Skeletal muscle satellite cell (primary cell): ENCODE results near the gene ZNF324.

Experiments used
- H3K27me3 ChIP-seq: 2 replicates; pipeline ENCODE4 v1.7.0; 2013; ENCODE audit warnings: low read length; ENCODE audit not compliant: control insufficient read depth, insufficient read depth
- H3K36me3 ChIP-seq: 2 replicates; pipeline ENCODE4 v1.7.0; 2013; ENCODE audit warnings: mild to moderate bottlenecking, control low read depth, low read length; ENCODE audit not compliant: insufficient read depth
- H3K4me1 ChIP-seq: 2 replicates; pipeline ENCODE4 v1.7.0; 2013; ENCODE audit warnings: low read length; ENCODE audit not compliant: control insufficient read depth, insufficient read depth
- H3K4me2 ChIP-seq: 2 replicates; pipeline ENCODE4 v1.7.0; 2013; ENCODE audit warnings: mild to moderate bottlenecking, low read length
- H3K4me3 ChIP-seq: 2 replicates; pipeline ENCODE4 v1.7.0; 2013; ENCODE audit warnings: low read length
- H3K9ac ChIP-seq: 2 replicates; pipeline ENCODE4 v1.7.0; 2013; ENCODE audit warnings: mild to moderate bottlenecking, low read depth, low read length, moderate library complexity
- H3K9me3 ChIP-seq: replicated peaks from 2 replicates; pipeline ENCODE4 v1.7.0; 2013; ENCODE audit warnings: mild to moderate bottlenecking, control low read depth, low read length

The ZNF324 gene

DNA sequence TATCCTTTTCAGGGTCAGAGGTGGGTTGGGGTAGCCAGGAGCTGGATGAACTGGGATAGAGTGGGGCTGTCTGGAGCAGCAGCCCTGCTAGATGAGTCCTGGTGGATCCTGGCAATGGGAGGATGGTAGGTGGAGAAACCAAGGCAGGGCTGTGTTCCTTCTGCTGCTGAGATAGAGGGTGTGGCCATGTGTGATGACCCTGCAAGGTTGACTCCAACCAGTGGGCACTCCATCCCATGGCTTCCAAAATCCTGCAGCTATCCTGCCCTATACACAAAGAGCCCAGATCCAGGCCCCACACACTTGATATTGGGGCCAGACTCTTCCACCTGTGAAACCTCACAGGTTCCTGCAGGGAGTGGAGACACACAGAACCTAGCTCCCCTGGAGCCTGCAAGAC lies 6.9 kb downstream of the ZNF324 start:
- Histone ChIP-seq H3K27me3 (no peaks in the 10 kb centered on the region), H3K9ac (no peak overlapping the region), H3K4me1 (peaks cover 19% of the 10 kb centered on the region), H3K4me3 (no peak overlapping the region), H3K4me2 (no peak overlapping the region), H3K9me3 (no peaks in the 10 kb centered on the region), H3K36me3 (peaks cover 32% of the 10 kb centered on the region)

DNA sequence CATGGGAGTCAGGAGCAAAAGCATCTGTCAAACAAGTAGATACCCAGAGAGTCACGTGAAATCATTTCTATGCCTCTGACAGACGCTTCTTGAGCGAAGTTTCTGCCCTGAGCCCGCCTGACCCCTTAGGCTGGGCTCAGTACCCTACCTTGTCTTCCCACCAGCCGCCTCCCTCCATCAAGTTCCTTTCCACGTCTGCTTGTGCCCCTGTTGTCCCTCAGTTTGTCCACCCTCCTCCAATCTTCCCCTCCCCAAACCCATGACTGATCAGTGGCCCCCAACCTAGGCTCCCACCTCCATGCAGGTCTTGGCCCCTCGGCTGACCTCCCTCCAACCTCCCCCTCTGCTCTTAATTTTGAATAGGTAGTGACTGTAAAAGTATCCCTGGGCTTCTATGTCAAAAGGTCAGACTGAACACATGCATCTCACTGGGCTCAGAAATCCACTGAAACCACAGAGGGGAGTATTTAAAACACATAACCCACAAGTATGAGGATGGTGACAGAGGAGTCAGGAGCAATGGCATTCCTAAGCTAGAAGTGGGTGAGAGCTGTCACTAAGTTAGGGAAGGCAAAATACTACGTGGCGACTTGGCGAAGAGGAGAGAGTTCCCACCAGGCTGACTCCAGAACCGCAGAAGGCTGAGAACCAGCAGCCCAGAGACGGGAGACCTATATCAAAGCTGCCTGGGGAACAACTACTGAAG lies 7.6 kb downstream of the ZNF324 start:
- Histone ChIP-seq H3K4me3 (no peak overlapping the region), H3K9me3 (no peaks in the 10 kb centered on the region), H3K4me2 (peak overlapping the region; percentile 90), H3K36me3 (peaks cover 31% of the 10 kb centered on the region), H3K4me1 (peaks cover 19% of the 10 kb centered on the region), H3K27me3 (no peaks in the 10 kb centered on the region), H3K9ac (no peak overlapping the region)

DNA sequence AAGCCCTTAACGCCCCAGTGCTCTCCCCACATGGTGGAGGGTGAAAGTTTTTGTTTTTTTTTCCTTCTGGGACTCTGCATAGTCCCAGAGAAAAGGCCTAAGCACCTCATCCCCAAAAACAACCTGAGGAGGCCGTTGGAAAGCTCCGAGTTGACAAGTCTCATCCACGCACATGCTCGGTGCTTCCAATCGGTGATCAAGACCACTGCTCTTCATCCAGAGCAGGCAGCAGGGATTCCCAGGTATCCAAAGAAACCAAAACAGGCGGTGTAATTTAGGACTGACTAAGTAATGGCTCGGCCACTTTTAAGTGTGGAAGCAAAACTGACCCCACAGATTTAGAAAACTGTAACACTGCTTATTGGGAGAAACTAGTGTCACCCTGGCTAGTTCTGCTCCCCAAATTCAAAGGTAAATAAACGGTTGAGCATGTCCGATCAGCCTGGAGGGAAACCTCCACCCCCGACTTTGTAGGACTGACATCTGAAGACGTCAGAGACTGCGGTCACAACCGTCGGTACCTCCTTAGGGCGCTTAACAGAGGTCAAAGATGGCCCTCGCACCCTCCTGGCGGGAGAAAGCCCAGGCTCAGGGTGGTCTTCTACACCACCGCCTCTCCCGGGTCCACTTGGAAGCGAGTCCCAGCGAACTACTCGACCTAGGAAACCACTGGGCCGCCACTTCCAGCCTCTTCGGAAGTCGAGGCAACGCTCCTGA lies 8.3 kb downstream of the ZNF324 start:
- H3K36me3 ChIP-seq = peaks cover 28% of the 10 kb centered on the region
- H3K9ac ChIP-seq = peak overlapping the region; percentile 81
- H3K4me3 ChIP-seq = peak overlapping the region; percentile 78

DNA sequence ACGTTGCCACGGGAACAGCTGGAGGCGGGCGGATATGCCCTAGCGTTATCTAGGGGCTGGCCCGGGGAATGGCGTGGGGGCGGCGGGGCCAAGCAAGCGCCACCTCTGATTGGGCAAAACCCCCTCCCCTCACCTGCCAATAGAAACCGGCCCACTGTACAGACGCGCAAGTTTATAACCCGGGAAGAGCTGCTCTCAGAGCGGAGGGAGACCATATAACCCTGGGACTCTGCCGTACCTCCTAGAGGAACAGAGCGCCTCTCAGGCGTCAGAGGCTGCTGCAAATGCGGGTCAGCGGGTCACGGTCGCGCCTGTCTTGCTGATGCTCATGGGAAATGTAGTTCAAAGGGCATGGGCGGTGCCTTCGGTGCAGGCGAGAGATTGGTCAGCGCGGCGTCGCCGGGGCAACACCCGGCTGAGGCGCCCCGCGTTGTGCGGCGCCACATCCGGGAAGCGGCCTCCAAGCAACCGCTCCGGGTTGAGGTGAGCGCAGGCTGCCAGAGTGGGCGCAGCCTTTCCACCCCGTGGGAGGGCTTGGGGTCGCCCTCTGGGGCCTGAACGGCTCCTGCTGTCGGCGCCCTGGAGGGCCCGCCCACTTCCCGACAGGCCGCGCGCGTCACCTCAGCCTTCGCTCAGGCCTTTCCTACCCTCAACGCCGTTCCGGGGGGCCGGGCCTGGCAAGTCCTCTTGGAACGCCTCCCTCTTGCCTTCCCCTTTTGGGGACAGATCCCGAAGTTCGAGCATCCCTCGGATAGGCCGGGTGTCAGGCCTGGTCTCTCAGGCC lies 9.0 kb downstream of the ZNF324 start, which contains the start of gene ZNF446:
Gene ZNF446, plus strand, starts transcription at position 639 of the 784 bp plus-strand sequence. CDS start 867 bp downstream, outside the sequence.
- Histone ChIP-seq H3K4me2 (peak within 1 kb of the TSS; percentile 90), H3K27me3 (no peaks in the 10 kb centered on the region), H3K9ac (peak within 1 kb of the TSS; percentile 81), H3K4me3 (peak within 1 kb of the TSS; percentile 78), H3K9me3 (no peaks in the 10 kb centered on the region), H3K36me3 (peaks cover 31% of the 10 kb centered on the region), H3K4me1 (peaks cover 19% of the 10 kb centered on the region)

More for the DNA sequence above, 8.3 kb downstream of the ZNF324 start:
- Histone ChIP-seq H3K27me3 (no peaks in the 10 kb centered on the region), H3K4me1 (peaks cover 19% of the 10 kb centered on the region), H3K9me3 (no peaks in the 10 kb centered on the region), H3K4me2 (peak overlapping the region; percentile 90)

DNA sequence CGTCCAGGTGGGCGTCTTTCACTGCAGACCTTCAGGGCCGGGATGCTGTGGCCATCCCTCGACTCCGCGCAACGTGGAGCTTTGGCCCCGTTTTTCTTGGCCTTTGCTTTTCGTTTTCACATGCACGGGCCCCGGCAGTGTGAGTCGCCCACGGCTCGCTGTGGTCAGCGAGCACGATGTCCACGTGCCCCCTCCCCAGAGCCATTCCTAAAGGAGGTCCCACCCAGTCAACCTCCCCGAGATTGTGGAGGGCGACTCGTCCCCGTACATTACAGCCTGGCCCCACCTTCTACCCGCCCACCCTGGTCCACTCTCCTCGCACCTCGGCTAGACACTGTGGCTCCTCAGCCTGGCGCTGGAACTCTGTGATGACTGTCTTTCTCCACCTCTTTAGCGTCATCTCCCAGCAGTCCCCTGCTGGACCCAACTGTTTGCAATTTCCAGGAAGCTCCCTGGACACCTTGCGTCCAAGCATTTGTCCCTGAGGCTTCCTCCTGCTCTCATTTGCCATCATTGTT lies 9.7 kb downstream of the ZNF324 start:
- peak overlapping the region; percentile 90 for H3K4me2 ChIP-seq
- H3K9ac ChIP-seq = peak overlapping the region; percentile 81
- H3K36me3 ChIP-seq = peaks cover 34% of the 10 kb centered on the region
- peak overlapping the region; percentile 78 for H3K4me3 ChIP-seq
- no peaks in the 10 kb centered on the region for H3K27me3 ChIP-seq
- H3K9me3 ChIP-seq = no peaks in the 10 kb centered on the region
- H3K4me1 ChIP-seq = peaks cover 19% of the 10 kb centered on the region

DNA sequence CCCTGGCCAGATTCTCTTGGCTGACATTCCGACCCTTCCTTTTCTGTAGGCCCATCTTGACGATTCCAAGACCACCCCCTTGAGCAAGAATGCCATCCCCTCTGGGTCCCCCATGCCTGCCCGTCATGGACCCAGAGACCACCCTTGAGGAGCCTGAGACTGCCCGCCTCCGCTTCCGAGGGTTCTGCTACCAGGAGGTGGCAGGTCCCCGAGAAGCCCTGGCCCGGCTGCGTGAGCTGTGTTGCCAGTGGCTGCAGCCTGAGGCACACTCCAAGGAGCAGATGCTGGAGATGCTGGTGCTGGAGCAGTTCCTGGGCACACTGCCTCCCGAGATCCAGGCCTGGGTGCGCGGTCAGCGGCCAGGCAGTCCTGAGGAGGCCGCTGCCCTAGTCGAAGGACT lies 10.2 kb downstream of the ZNF324 start:
- Histone ChIP-seq H3K4me2 (peak overlapping the region; percentile 90), H3K9me3 (no peaks in the 10 kb centered on the region), H3K36me3 (peaks cover 28% of the 10 kb centered on the region), H3K4me3 (peak overlapping the region; percentile 78), H3K27me3 (no peaks in the 10 kb centered on the region), H3K4me1 (peaks cover 19% of the 10 kb centered on the region), H3K9ac (peak overlapping the region; percentile 81)

DNA sequence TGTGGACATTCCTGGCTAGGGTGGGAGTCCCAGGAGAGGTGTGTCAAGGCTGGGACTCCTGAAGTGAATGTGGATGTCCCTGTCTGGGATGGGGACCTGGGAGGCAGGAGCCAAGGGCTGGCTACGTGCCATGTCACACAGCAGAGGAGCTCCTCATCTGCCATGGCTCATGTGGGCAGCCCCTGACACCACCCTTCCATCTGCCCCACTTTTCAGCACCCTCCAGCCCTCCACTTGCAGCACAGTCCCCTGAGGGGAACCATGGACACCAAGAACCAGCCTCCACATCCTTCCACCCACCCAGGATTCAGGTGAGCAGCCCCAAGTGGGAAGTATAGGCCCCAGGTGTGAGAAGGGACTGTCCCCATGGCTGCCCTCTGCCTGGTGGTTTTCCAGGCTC lies 11.0 kb downstream of the ZNF324 start:
- H3K4me3 ChIP-seq = no peak overlapping the region
- no peak overlapping the region for H3K9ac ChIP-seq
- no peaks in the 10 kb centered on the region for H3K9me3 ChIP-seq
- no peak overlapping the region for H3K4me2 ChIP-seq
- peaks cover 19% of the 10 kb centered on the region for H3K4me1 ChIP-seq
- H3K27me3 ChIP-seq = no peaks in the 10 kb centered on the region
- peaks cover 21% of the 10 kb centered on the region for H3K36me3 ChIP-seq

DNA sequence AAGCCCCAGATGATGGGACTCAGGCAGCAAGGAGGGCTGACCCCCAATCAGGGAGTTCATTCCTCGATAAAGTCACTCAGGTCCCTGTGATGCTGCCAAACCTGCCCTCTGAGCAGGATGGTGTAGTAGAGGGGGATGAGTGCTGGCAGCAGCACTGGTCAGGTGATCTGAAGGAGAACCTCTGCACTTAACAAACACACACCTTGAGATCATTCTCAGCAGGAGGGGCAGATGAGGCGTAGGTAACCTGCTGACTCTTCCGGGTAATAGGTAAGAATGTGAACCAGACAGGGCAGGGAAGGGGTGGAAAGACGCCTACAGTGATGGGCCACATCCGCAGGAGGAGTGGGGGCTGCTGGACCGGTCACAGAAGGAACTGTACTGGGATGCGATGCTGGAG lies 12.4 kb downstream of the ZNF324 start:
- Histone ChIP-seq H3K4me2 (no peak overlapping the region), H3K27me3 (no peaks in the 10 kb centered on the region), H3K9ac (no peak overlapping the region), H3K4me3 (no peak overlapping the region), H3K4me1 (peaks cover 19% of the 10 kb centered on the region), H3K36me3 (peaks cover 12% of the 10 kb centered on the region), H3K9me3 (no peaks in the 10 kb centered on the region)

DNA sequence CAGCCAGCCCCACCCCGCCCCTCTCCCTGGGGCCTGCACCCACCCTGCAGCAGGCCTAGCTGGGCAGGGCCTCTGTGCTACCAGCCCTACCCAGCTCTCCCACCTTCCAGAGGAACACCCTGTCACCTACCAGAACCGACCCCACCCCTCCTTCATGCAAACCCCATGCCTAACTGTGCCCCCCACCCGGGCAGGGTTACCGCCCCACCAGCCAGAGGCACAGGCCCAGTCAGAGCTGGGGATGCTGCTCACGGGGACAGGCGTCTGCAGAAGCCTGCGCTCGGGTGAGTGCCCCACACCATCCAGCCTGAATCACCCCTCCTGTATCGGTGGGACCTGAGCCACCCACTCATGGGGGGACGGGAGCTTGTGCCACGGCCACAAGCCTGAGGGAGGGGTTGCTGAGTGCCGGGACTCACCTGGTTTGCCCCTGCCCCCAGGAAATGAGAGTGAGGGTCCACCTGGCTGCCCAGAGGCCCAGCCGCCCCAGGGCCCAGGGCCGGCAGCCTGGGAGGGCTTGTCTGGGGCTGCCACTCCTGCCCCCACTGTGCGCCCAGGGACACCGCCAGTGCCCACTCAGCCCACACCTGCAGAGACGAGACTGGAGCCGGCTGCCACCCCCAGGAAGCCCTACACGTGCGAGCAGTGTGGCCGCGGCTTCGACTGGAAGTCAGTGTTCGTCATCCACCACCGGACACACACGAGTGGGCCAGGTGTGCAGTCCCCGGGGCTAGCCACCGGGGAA lies 13.0 kb downstream of the ZNF324 start:
- no peak overlapping the region for H3K4me2 ChIP-seq
- peaks cover 16% of the 10 kb centered on the region for H3K4me1 ChIP-seq
- no peaks in the 10 kb centered on the region for H3K9me3 ChIP-seq
- H3K4me3 ChIP-seq = no peak overlapping the region
- H3K9ac ChIP-seq = no peak overlapping the region
- no peaks in the 10 kb centered on the region for H3K27me3 ChIP-seq
- H3K36me3 ChIP-seq = peaks cover 12% of the 10 kb centered on the region

DNA sequence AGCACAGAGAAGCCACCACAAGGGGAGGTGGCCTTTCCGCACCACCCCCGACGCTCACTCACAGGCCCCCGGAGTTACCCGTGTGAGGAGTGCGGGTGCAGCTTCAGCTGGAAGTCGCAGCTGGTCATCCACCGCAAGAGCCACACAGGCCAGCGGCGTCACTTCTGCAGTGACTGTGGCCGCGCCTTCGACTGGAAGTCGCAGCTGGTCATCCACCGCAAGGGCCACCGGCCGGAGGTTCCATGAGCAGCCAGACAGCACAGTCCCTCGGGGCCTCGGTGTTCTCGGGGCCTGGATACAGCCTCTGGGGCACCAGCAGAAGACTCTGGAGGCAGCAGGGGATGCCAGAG lies 13.6 kb downstream of the ZNF324 start:
- Histone ChIP-seq H3K36me3 (peaks cover 12% of the 10 kb centered on the region), H3K9ac (no peak overlapping the region), H3K4me1 (peaks cover 10% of the 10 kb centered on the region), H3K4me2 (no peak overlapping the region), H3K27me3 (no peaks in the 10 kb centered on the region), H3K9me3 (no peaks in the 10 kb centered on the region), H3K4me3 (no peak overlapping the region)

DNA sequence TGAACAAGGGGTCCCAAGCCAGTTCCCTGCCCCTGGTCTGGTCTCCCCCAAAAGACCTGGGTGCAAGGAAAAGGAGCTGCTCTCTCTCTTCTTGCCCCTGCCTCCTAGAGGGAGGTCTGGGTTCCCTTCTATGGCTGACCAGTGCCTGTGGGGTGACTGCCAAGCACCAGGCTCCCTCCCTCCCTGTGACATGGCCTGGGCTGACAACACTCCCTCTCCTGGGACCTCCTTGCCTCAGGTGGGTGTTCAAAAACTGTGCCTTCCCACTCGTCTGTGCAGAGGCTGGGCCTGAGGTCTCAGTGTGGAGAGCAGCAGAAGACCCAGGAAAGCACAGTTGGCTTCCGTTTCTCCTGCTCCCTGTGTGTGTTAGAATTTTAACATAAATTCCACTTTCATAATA lies 14.0 kb downstream of the ZNF324 start:
- peaks cover 10% of the 10 kb centered on the region for H3K4me1 ChIP-seq

More for the DNA sequence above, 14.0 kb downstream of the ZNF324 start:
- Histone ChIP-seq H3K4me2 (no peak overlapping the region), H3K9me3 (no peaks in the 10 kb centered on the region), H3K4me3 (no peak overlapping the region), H3K27me3 (no peaks in the 10 kb centered on the region), H3K9ac (no peak overlapping the region), H3K36me3 (peaks cover 12% of the 10 kb centered on the region)
